NCI-H510A treated with DMSO at 0.1 percent for 48 hours (cell line): ENCODE measurements around the gene DAP.

Experiments
- DNase-seq: peaks from one replicate; lab custom pipeline; 2025; lab: John Stamatoyannopoulos, UW

Gene DAP

GRCh38 chr5:10760096-10760920, 726 bp downstream of the DAP start:
- peak; percentile 75 for DNase-seq

GRCh38 chr5:10759111-10759510, 1.9 kb downstream of the DAP start:
- no peak for DNase-seq

- no peak for DNase-seq
These were observed 3.0 kb downstream of the DAP start for GRCh38 chr5:10757922-10758555.

GRCh38 chr5:10757043-10757442, 4.0 kb downstream of the DAP start:
- peak; percentile 10 for DNase-seq

- no peak for DNase-seq
These were observed 4.5 kb downstream of the DAP start for GRCh38 chr5:10756549-10756948.

- DNase-seq, result no peak
These were observed 7.9 kb downstream of the DAP start for GRCh38 chr5:10753178-10753577.

- no peak for DNase-seq
These were observed 8.6 kb downstream of the DAP start for GRCh38 chr5:10752451-10752850.

- no peak for DNase-seq
These were observed 10.1 kb downstream of the DAP start for GRCh38 chr5:10750909-10751308.

- DNase-seq, result no peak
These were observed 13.1 kb downstream of the DAP start for GRCh38 chr5:10747678-10748622.

- DNase-seq, result no peak
These were observed 14.3 kb downstream of the DAP start for GRCh38 chr5:10746711-10747110.

GRCh38 chr5:10745133-10745532, 15.9 kb downstream of the DAP start:
- no peak for DNase-seq

GRCh38 chr5:10744681-10745080, 16.4 kb downstream of the DAP start:
- DNase-seq, result no peak

- DNase-seq, result no peak
These were observed 17.1 kb downstream of the DAP start for GRCh38 chr5:10743951-10744350.

- no peak for DNase-seq
These were observed 17.5 kb downstream of the DAP start for GRCh38 chr5:10743526-10743925.

GRCh38 chr5:10741661-10742060, 19.4 kb downstream of the DAP start:
- no peak for DNase-seq

- DNase-seq, result no peak
These were observed 20.6 kb downstream of the DAP start for GRCh38 chr5:10740384-10740783.

- DNase-seq, result no peak
These were observed 23.2 kb downstream of the DAP start for GRCh38 chr5:10737880-10738279.

- DNase-seq, result no peak
These were observed 24.2 kb downstream of the DAP start for GRCh38 chr5:10736808-10737207.

GRCh38 chr5:10736354-10736753, 24.7 kb downstream of the DAP start:
- no peak for DNase-seq

- no peak for DNase-seq
These were observed 25.3 kb downstream of the DAP start for GRCh38 chr5:10735569-10736276.

- DNase-seq, result no peak
These were observed 26.1 kb downstream of the DAP start for GRCh38 chr5:10734832-10735523.
